HEK293T (cell line): ENCODE data around the gene IL19.

Experiments used
- ARNT ChIP-seq: fragments of 450-650 bp; IDR thresholded peaks from 2 replicates; pipeline ENCODE4 v1.6.1; 2017; ENCODE audit warnings: mild to moderate bottlenecking
- BHLHE40 ChIP-seq: fragments of 450-650 bp; IDR thresholded peaks from 2 replicates; pipeline ENCODE4 v1.6.1; 2016; ENCODE audit warnings: mild to moderate bottlenecking, moderate library complexity, borderline replicate concordance
- ELF4 ChIP-seq: fragments of 450-650 bp; IDR thresholded peaks from 2 replicates; pipeline ENCODE4 v1.6.1; 2017; ENCODE audit warnings: antibody characterized with exemption
- FOXK2 ChIP-seq: fragments of 450-650 bp; IDR thresholded peaks from 2 replicates; pipeline ENCODE4 v1.6.1; 2016; ENCODE audit warnings: mild to moderate bottlenecking
- FOXM1 ChIP-seq: fragments of 450-650 bp; IDR thresholded peaks from 2 replicates; pipeline ENCODE4 v1.6.1; 2017; ENCODE audit warnings: mild to moderate bottlenecking, borderline replicate concordance
- NFRKB ChIP-seq: fragments of 450-650 bp; IDR thresholded peaks from 2 replicates; pipeline ENCODE4 v1.6.1; 2016; ENCODE audit warnings: mild to moderate bottlenecking, moderate library complexity
- SP1 ChIP-seq: fragments of 450-650 bp; IDR thresholded peaks from 2 replicates; pipeline ENCODE4 v1.6.1; 2017
- SUZ12 ChIP-seq: fragments of 450-650 bp; IDR thresholded peaks from 2 replicates; pipeline ENCODE4 v1.6.1; 2016; ENCODE audit warnings: mild to moderate bottlenecking
- ZNF384 ChIP-seq: fragments of 450-650 bp; IDR thresholded peaks from 2 replicates; pipeline ENCODE4 v1.6.1; 2016

- TF ChIP-seq SP1 = no peak
- no peak for TF ChIP-seq ZNF384
- TF ChIP-seq FOXM1 = no peak
- TF ChIP-seq BHLHE40 = no peak
- no peak for TF ChIP-seq FOXK2
- TF ChIP-seq ARNT = no peak
- TF ChIP-seq NFRKB = no peak
- TF ChIP-seq SUZ12 = no peak
- TF ChIP-seq ELF4 = no peak
These were observed 17.4 kb upstream of the IL19 start for GRCh38 chr1:206753141-206753540.
